HG03060 (cell line): ENCODE data around the gene ZNF276.

Experiments used
- ATAC-seq: cut with Tn5 transposase; IDR thresholded peaks from one replicate; pipeline ENCODE4 v1.9.1; 2021; ENCODE audit warnings: low read depth, moderate number of reproducible peaks; ENCODE audit not compliant: unreplicated experiment

The ZNF276 gene

GRCh38 chr16:89732918-89733242, 11.5 kb downstream of the ZNF276 start:
- no peak for ATAC-seq

GRCh38 chr16:89733322-89733721, 12.0 kb downstream of the ZNF276 start:
- ATAC-seq: no peak

GRCh38 chr16:89733792-89734191, 12.5 kb downstream of the ZNF276 start:
- no peak for ATAC-seq

GRCh38 chr16:89736554-89736953, 15.2 kb downstream of the ZNF276 start:
- no peak for ATAC-seq

GRCh38 chr16:89737341-89738071, 16.2 kb downstream of the ZNF276 start:
- no peak for ATAC-seq

GRCh38 chr16:89738072-89738377, 16.7 kb downstream of the ZNF276 start:
- ATAC-seq: no peak

GRCh38 chr16:89738538-89739317, 17.4 kb downstream of the ZNF276 start:
- ATAC-seq: no peak

- no peak for ATAC-seq
These were observed 18.0 kb downstream of the ZNF276 start for GRCh38 chr16:89739383-89739782.

GRCh38 chr16:89741342-89742014, 20.1 kb downstream of the ZNF276 start:
- no peak for ATAC-seq

GRCh38 chr16:89742948-89743347, 21.6 kb downstream of the ZNF276 start:
- no peak for ATAC-seq

- ATAC-seq: no peak
These were observed 23.5 kb downstream of the ZNF276 start for GRCh38 chr16:89744813-89745212.

GRCh38 chr16:89746043-89746442, 24.7 kb downstream of the ZNF276 start:
- no peak for ATAC-seq

- ATAC-seq: no peak
These were observed 26.7 kb downstream of the ZNF276 start for GRCh38 chr16:89748076-89748475.

GRCh38 chr16:89748921-89749320, 27.6 kb downstream of the ZNF276 start:
- no peak for ATAC-seq

GRCh38 chr16:89749637-89750036, 28.3 kb downstream of the ZNF276 start:
- ATAC-seq: no peak

GRCh38 chr16:89759746-89760340, 38.5 kb downstream of the ZNF276 start:
- ATAC-seq: no peak

- no peak for ATAC-seq
These were observed 40.1 kb downstream of the ZNF276 start for GRCh38 chr16:89761304-89761922.

GRCh38 chr16:89764711-89765201, 43.4 kb downstream of the ZNF276 start:
- ATAC-seq: peak; percentile 63

GRCh38 chr16:89765292-89765830, 44.0 kb downstream of the ZNF276 start:
- no peak for ATAC-seq

- no peak for ATAC-seq
These were observed 49.0 kb downstream of the ZNF276 start for GRCh38 chr16:89770367-89770766.
